ENCODE data around the gene RRAGA.

Gene RRAGA, protein sequence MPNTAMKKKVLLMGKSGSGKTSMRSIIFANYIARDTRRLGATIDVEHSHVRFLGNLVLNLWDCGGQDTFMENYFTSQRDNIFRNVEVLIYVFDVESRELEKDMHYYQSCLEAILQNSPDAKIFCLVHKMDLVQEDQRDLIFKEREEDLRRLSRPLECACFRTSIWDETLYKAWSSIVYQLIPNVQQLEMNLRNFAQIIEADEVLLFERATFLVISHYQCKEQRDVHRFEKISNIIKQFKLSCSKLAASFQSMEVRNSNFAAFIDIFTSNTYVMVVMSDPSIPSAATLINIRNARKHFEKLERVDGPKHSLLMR
- long read RNA-seq, transcript RRAGA-201 (1 exons, 1,589 nt) = major isoform, 105 of 107 reads
- long read RNA-seq, partial matches to known transcripts = 0 of 107 reads
- long read RNA-seq, other reads (novel, unspliced or antisense) = 2 of 107 reads

- peak; percentile 62; the same call in 1 of the 2 replicates for TF ChIP-seq POLR2AphosphoS5 (IDR thresholded peaks at IDR 0.05; ENCODE audit: low read depth)
- no peak for TF ChIP-seq REST (IDR thresholded peaks at IDR 0.05; ENCODE audit: insufficient replicate concordance, low read depth)
- no peak for TF ChIP-seq SPI1 (IDR thresholded peaks at IDR 0.05; ENCODE audit: borderline replicate concordance, low read depth)
- TF ChIP-seq CTCF (IDR thresholded peaks at IDR 0.05; ENCODE audit: insufficient read depth, low read length) = peak; percentile 14
- TF ChIP-seq GABPA (IDR thresholded peaks at IDR 0.05; ENCODE audit: low read depth) = peak; percentile 40; the same call in 1 of the 2 replicates
- peak within 1 kb of the TSS; percentile 87 for H3K27ac ChIP-seq (replicated peaks)
- DNase-seq (ENCODE audit: low read depth in 1 of 2, low spot score in 1 of 2) = peak; percentile 71 to 85
- peak within 1 kb of the TSS; percentile 74 for H3K4me3 ChIP-seq (replicated peaks; ENCODE audit: insufficient read depth, low read length)
- no peaks in the 10 kb centered on the region for H3K27me3 ChIP-seq (ENCODE audit: insufficient read depth, poor library complexity, severe bottlenecking)
Observed at GRCh38 chr9:19048966-19049916, at the start of gene RRAGA. Gene RRAGA (plus strand): TSS chr9:19049427. CDS start chr9:19049660, 233 bp downstream.

GRCh38 chr9:19000133-19000532 lies 49.1 kb upstream of the RRAGA start:
- H3K4me3 ChIP-seq (replicated peaks; ENCODE audit: insufficient read depth, low read length) = no peak overlapping the region
- no peak for DNase-seq (ENCODE audit: low read depth in 1 of 2, low spot score in 1 of 2)
- H3K27me3 ChIP-seq (ENCODE audit: insufficient read depth, poor library complexity, severe bottlenecking) = no peaks in the 10 kb centered on the region
- no peak overlapping the region for H3K27ac ChIP-seq (replicated peaks)
- TF ChIP-seq POLR2AphosphoS5 (IDR thresholded peaks at IDR 0.05; ENCODE audit: low read depth) (no peak), GABPA (IDR thresholded peaks at IDR 0.05; ENCODE audit: low read depth) (no peak), REST (IDR thresholded peaks at IDR 0.05; ENCODE audit: insufficient replicate concordance, low read depth) (no peak), CTCF (IDR thresholded peaks at IDR 0.05; ENCODE audit: insufficient read depth, low read length) (no peak), SPI1 (IDR thresholded peaks at IDR 0.05; ENCODE audit: borderline replicate concordance, low read depth) (no peak)

GRCh38 chr9:19009391-19009965 lies 39.7 kb upstream of the RRAGA start:
- TF ChIP-seq POLR2AphosphoS5 (IDR thresholded peaks at IDR 0.05; ENCODE audit: low read depth) = no peak
- no peak for TF ChIP-seq REST (IDR thresholded peaks at IDR 0.05; ENCODE audit: insufficient replicate concordance, low read depth)
- TF ChIP-seq GABPA (IDR thresholded peaks at IDR 0.05; ENCODE audit: low read depth) = no peak
- TF ChIP-seq SPI1 (IDR thresholded peaks at IDR 0.05; ENCODE audit: borderline replicate concordance, low read depth) = no peak
- no peak for TF ChIP-seq CTCF (IDR thresholded peaks at IDR 0.05; ENCODE audit: insufficient read depth, low read length)
- Histone ChIP-seq H3K27ac (replicated peaks) (no peak overlapping the region), H3K4me3 (replicated peaks; ENCODE audit: insufficient read depth, low read length) (no peak overlapping the region), H3K27me3 (ENCODE audit: insufficient read depth, poor library complexity, severe bottlenecking) (no peaks in the 10 kb centered on the region)
- no peak for DNase-seq (ENCODE audit: low read depth in 1 of 2, low spot score in 1 of 2)
